ENCODE results near the gene BSPRY. TPM values are rescaled to one million over a fixed set of nuclear protein-coding genes. Genes with fewer than 3 reads are reported as not detected.
A peak's percentile ranks its signal among the peaks of the same experiment; 100 is the strongest.

BSPRY gene
- total RNA-seq, 1 experiment from 2014 or later: 6.4 TPM

DNA sequence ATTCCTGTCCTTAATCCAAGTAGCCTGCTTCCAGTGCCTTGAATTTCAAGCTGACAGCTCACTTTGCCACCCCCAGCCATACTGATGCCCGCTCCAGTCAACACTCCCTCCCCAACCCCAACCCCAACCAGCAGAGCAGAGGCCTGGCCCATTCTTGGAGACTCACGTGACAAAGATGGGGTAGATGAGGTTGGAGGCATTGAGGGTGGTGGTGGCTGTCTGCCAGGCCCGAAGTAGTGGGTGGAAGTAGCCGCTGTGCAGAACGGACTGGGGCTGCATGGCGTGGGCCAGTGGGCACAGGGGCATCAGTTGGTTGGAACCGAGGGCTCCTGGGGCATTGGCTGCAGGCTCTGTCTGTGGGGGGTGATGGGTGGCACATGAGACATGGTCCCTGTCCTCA lies 43.9 kb downstream of the BSPRY start:
- Mint-ChIP-seq H3K4me1 (peaks cover 4% of the 10 kb centered on the region; the same call in 1 of the 2 replicates), H3K4me3 (no peak overlapping the region), H3K36me3 (no peaks in the 10 kb centered on the region; the same call in 1 of the 2 replicates), H3K27me3 (ENCODE audit: low read depth) (no peaks in the 10 kb centered on the region), H3K9me3 (no peaks in the 10 kb centered on the region), H3K27ac (no peak overlapping the region)
- CTCF ChIA-PET: interaction anchor here (0.6 kb wide), 1 partner anchor 193 kb away, joined by 3 read pairs; no protein-coding TSS in a partner anchor
- TF ChIP-seq, protein P1, sequence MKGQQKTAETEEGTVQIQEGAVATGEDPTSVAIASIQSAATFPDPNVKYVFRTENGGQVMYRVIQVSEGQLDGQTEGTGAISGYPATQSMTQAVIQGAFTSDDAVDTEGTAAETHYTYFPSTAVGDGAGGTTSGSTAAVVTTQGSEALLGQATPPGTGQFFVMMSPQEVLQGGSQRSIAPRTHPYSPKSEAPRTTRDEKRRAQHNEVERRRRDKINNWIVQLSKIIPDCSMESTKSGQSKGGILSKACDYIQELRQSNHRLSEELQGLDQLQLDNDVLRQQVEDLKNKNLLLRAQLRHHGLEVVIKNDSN (CRISPR knock-in tag; IDR thresholded peaks at IDR 0.05): no peak
- no peak for TF ChIP-seq NR1H2 (CRISPR knock-in tag; IDR thresholded peaks at IDR 0.05)
- TF ChIP-seq OVOL2 (CRISPR knock-in tag; IDR thresholded peaks at IDR 0.05; ENCODE audit: borderline replicate concordance): no peak
- TF ChIP-seq ZBTB21 (CRISPR knock-in tag; IDR thresholded peaks at IDR 0.05; ENCODE audit: borderline replicate concordance): no peak
- no peak for TF ChIP-seq SMAD3 (CRISPR knock-in tag; IDR thresholded peaks at IDR 0.05; ENCODE audit: borderline replicate concordance)
- no peak for TF ChIP-seq JUN (CRISPR knock-in tag; IDR thresholded peaks at IDR 0.05)
- ATAC-seq (no peak), DNase-seq (ENCODE audit: low spot score) (no peak)
- POLR2A ChIA-PET: no interaction called here

DNA sequence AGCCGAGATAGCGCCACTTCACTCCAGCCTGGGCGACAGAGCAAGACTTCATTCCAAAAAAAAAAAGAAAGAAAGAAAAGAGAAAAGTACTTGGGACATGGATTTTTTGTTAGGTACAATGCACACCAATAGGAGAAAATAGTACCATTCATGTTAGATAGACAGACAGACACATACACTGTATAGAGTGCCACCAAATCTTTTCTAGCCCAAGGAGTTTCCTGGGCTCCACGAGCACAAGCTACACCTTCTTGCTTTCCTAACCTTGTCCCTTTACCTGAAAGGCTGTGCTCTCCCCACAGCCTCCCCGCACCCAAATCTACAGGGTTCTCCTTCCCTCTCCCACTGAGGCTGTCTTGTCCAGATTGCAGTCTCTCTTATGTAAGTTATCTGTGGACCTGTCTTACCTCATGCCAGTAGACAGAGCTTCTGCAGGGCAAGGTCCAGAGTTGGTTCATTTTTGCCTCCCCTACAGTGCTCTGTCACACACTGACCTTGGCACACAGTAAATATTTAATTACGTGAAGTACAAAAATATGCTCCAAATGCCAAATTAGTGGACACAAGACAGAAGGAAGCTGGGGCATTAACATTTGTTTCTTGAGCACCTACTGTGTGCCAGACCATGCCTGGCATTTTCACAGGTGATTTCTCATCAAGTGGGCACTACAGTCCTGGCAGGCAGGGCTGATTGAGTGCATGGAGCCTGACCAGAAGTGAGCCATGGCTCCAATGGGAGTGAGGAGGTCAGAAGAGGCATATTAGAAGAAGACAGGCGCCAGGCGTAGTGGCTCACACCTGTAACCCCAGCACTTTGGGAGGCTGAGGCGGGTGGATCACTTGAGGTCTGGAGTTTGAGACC lies 45.9 kb downstream of the BSPRY start:
- Mint-ChIP-seq H3K9me3 (no peaks in the 10 kb centered on the region), H3K4me3 (no peak overlapping the region), H3K4me1 (peaks cover 8% of the 10 kb centered on the region; the same call in 1 of the 2 replicates), H3K27ac (no peak overlapping the region), H3K36me3 (no peaks in the 10 kb centered on the region; the same call in 1 of the 2 replicates), H3K27me3 (ENCODE audit: low read depth) (no peaks in the 10 kb centered on the region)
- TF ChIP-seq, protein P2, sequence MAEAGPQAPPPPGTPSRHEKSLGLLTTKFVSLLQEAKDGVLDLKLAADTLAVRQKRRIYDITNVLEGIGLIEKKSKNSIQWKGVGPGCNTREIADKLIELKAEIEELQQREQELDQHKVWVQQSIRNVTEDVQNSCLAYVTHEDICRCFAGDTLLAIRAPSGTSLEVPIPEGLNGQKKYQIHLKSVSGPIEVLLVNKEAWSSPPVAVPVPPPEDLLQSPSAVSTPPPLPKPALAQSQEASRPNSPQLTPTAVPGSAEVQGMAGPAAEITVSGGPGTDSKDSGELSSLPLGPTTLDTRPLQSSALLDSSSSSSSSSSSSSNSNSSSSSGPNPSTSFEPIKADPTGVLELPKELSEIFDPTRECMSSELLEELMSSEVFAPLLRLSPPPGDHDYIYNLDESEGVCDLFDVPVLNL (CRISPR knock-in tag; IDR thresholded peaks at IDR 0.05; ENCODE audit: borderline replicate concordance, low read depth): no peak
- peak; percentile 70 for TF ChIP-seq GABPB1 (CRISPR knock-in tag; IDR thresholded peaks at IDR 0.05)
- ChIA-PET POLR2A (no interaction called here), CTCF (interaction anchor here (0.5 kb wide), 1 partner anchor 196 kb away, joined by 3 read pairs; no protein-coding TSS in a partner anchor)
- ATAC-seq (no peak), DNase-seq (ENCODE audit: low spot score) (no peak)

DNA sequence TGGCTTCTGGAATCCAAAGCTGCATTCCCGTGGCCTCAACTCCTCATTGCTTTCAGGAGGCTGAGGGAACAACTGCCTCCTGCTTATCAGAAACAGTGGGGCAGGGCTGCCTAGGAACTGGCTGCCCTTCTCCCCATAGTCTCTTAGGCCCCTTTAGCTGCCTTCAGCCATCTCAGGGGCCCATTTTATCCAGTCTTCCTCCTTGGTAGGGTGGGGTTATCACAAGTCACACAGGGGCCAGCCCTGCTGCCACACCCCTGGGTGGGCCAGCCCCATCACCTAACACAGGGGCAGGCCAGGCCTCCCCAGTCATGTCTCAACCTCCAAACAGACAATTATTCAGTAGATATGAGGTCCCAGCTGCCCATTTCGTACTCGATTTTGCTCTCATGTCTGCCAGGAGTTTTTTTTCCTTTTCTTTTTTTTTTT lies 47.9 kb downstream of the BSPRY start:
- Mint-ChIP-seq H3K4me1 (peaks cover 14% of the 10 kb centered on the region), H3K36me3 (no peaks in the 10 kb centered on the region), H3K27me3 (ENCODE audit: low read depth) (no peaks in the 10 kb centered on the region), H3K4me3 (no peak overlapping the region), H3K9me3 (no peaks in the 10 kb centered on the region), H3K27ac (no peak overlapping the region)
- ChIA-PET CTCF (interaction anchor here (1.0 to 1.3 kb wide), 2 partner anchors 42 to 261 kb away, joined by 3 read pairs; no protein-coding TSS in a partner anchor), POLR2A (no interaction called here)
- DNase-seq (ENCODE audit: low spot score): no peak
- TF ChIP-seq, protein P3, sequence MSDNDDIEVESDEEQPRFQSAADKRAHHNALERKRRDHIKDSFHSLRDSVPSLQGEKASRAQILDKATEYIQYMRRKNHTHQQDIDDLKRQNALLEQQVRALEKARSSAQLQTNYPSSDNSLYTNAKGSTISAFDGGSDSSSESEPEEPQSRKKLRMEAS (CRISPR knock-in tag; IDR thresholded peaks at IDR 0.05): no peak
- TF ChIP-seq ZNF416 (CRISPR knock-in tag; IDR thresholded peaks at IDR 0.05) (no peak), EMX1 (CRISPR knock-in tag; IDR thresholded peaks at IDR 0.05) (no peak), ZNF138 (CRISPR knock-in tag; conservative IDR thresholded peaks at IDR 0.05) (no peak), TEAD4 (CRISPR knock-in tag; IDR thresholded peaks at IDR 0.05) (no peak), FOXJ3 (CRISPR knock-in tag; IDR thresholded peaks at IDR 0.05; ENCODE audit: borderline replicate concordance) (no peak)
- ATAC-seq: no peak

DNA sequence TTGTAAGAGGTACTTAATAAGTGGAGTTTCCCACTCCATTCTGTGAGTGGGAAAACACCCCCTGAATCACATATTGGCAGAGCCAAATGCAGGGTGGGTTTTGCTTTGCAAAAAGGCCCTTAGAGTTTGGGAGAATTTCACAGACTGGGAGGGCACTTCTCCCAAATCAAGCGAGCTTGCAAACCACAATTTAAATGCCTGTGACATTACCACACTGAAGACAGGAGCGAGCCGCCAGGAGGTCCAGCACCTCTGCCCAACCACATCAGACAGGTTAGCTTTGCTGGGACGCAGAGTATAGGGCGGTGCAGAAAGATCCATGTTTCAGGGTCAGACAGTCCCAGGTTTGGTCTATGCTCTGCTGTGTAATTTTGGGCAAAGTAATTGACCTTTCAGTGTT lies 49.5 kb downstream of the BSPRY start:
- Mint-ChIP-seq H3K4me3 (peak overlapping the region; percentile 85; the same call in 1 of the 2 replicates), H3K9me3 (no peaks in the 10 kb centered on the region), H3K27me3 (ENCODE audit: low read depth) (no peaks in the 10 kb centered on the region), H3K4me1 (peaks cover 14% of the 10 kb centered on the region), H3K36me3 (no peaks in the 10 kb centered on the region), H3K27ac (no peak overlapping the region)
- DNase-seq (ENCODE audit: low spot score): no peak
- POLR2A ChIA-PET: interaction anchor here (0.6 to 0.7 kb wide), 2 partner anchors 13 to 58 kb away, joined by 3 read pairs; partner anchors contain the start of gene WDR31
- ATAC-seq: no peak
- TF ChIP-seq JAZF1 (CRISPR knock-in tag; IDR thresholded peaks at IDR 0.05) (no peak), TP53 (CRISPR knock-in tag; IDR thresholded peaks at IDR 0.05) (no peak), NFATC4 (CRISPR knock-in tag; IDR thresholded peaks at IDR 0.05) (no peak), CREB1 (CRISPR knock-in tag; IDR thresholded peaks at IDR 0.05) (no peak), JUN (CRISPR knock-in tag; IDR thresholded peaks at IDR 0.05) (no peak), ZNF232 (CRISPR knock-in tag; IDR thresholded peaks at IDR 0.05) (no peak), ZNF317 (CRISPR knock-in tag; IDR thresholded peaks at IDR 0.05; ENCODE audit: borderline replicate concordance, low read depth) (no peak)
- TF ChIP-seq, protein P4, sequence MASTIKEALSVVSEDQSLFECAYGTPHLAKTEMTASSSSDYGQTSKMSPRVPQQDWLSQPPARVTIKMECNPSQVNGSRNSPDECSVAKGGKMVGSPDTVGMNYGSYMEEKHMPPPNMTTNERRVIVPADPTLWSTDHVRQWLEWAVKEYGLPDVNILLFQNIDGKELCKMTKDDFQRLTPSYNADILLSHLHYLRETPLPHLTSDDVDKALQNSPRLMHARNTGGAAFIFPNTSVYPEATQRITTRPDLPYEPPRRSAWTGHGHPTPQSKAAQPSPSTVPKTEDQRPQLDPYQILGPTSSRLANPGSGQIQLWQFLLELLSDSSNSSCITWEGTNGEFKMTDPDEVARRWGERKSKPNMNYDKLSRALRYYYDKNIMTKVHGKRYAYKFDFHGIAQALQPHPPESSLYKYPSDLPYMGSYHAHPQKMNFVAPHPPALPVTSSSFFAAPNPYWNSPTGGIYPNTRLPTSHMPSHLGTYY (CRISPR knock-in tag; IDR thresholded peaks at IDR 0.05): no peak
- CTCF ChIA-PET: interaction anchor here (1.0 to 1.1 kb wide), 2 partner anchors 43 to 193 kb away, joined by 3 read pairs; no protein-coding TSS in a partner anchor

Data from WTC11 (cell line).